ENCODE measurements around the gene DUS1L. TPM values are rescaled to one million over a fixed set of nuclear protein-coding genes. Genes with fewer than 3 reads are reported as not detected.

DUS1L gene
- total RNA-seq, 1 donor from 2014 or later, result 18.8 TPM

DNA sequence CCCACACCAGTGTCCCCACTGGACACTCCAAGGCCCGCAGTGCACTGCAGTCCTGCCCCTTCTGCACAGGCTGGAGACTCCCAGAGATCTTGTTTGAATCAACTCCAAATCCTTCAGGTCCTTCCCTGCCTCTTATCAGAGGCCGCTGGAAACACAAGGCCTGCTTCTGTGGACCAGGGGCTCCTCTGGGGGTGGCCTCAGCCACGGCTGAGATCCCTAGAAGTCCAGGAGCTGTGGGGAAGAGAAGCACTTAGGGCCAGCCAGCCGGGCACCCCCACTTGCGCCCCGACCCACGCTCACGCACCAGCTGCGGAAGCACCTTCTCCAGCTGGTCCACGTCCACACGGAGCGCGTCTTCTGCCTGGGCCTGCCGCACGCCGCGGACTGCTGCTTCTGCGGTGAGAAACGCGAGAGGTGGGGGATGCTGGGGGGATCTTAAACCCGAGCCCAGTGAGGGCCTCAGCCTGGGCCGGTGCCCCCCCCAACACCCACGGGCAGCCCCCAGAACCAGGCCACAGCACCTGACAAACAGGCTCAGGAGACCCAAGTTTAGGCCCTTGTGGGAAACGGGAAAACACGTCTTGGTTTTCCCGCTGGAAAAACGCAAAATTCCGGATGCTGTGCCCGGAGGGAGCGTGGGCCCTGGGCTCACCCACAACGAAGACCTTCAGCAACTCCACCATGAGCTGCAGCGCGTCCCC, 46.5 kb downstream of the DUS1L start:
- FAIRE-seq (no peak), DNase-seq (ENCODE audit: low spot score in 2 of 2) (no peak)

GRCh38 chr17:82018152-82018988, 47.2 kb downstream of the DUS1L start:
- FAIRE-seq (no peak), DNase-seq (ENCODE audit: low spot score in 2 of 2) (no peak)

DNA sequence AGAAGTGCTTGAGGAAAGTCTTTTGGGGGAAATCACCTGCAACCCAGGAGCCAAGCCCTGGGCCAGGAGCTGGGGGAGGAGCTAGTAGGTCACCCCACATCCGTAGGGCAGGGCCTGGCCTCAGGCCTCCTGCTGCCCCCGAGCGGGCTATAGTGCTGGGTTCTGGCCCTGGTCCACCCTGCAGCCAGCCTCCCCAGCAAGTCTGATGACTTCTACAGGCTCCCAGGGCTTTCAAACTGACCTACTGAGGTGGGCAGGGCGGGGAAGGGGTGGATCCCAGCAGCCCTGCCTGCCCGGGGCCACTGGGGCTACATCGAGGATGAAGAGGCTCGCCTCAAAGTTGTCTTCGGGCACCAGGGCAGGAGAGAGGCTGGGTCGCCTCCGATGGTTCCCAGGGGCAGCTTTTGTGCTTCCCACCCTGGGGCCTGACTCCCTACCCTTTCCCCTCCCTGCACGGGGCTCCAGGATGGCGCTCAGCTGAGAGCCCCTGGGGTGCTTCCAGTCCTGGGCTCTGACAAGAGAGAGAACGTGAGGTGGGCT, 47.9 kb downstream of the DUS1L start:
- DNase-seq (ENCODE audit: low spot score in 2 of 2) (no peak), FAIRE-seq (no peak)

- DNase-seq (ENCODE audit: low spot score in 2 of 2) (no peak), FAIRE-seq (no peak)
Observed at GRCh38 chr17:82016875-82017459, 48.6 kb downstream of the DUS1L start.

- FAIRE-seq, result no peak
- DNase-seq (ENCODE audit: low spot score in 2 of 2), result no peak
Observed at GRCh38 chr17:82016061-82016874, 49.3 kb downstream of the DUS1L start.

DNA sequence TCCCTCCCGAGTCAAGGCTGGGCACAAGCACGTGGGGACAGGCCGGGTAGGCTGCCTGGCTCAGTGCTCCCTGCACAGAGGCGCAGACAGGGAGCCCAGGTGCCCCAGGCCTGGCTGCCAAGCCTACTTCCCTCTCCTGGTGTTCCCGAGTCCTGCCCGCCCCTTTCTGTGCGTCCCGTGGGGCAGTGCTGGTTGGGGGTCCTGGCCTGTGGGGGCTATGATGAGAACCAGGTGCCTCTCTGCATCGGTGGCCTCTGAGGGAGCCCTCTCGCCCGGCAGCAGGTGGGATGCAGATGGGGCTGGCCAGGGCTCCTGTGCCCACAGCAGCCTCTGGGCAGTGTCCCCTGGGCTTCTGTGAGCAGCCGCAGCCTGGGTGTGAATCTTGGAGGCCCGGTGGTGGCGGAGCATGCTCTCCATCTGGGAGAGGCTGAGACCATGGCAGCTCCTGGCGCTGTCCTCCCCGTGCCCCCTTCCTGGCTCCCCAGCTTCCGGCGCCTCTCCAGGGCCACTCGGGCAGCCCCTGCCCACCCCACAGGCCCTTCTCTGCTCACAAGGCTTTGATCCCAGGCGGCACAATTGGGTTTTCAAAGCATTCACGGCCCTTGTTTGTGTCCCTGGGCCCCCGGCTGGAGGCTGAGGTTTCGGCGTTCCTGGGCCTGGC, 50.2 kb downstream of the DUS1L start:
- FAIRE-seq (no peak), DNase-seq (ENCODE audit: low spot score in 2 of 2) (no peak)

GRCh38 chr17:82014971-82015310, 50.7 kb downstream of the DUS1L start:
- DNase-seq (ENCODE audit: low spot score in 2 of 2), result no peak
- no peak for FAIRE-seq

DNA sequence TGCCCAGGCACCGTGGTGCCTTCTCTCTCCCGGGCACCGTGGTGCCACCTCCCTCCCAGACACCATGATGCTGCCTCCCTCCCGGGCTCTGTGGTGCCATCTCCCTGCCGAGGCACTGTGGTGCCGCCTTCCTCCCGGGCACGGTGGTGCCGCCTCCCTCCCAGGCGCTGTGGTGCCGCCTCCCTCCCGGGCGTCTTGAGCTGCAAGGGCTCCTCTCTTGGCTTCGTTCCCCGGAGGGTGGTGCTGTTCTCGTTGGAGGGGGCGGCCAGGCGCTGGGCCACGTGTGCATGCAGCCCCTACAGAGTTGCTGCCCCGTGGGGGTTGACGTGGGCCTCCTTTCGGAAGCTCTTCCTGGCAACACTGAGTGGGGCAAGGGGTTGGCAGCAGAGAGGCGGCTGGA, 51.2 kb downstream of the DUS1L start:
- FAIRE-seq (no peak), DNase-seq (ENCODE audit: low spot score in 2 of 2) (no peak)

GRCh38 chr17:82013772-82014321, 51.8 kb downstream of the DUS1L start:
- no peak for DNase-seq (ENCODE audit: low spot score in 2 of 2)
- FAIRE-seq, result no peak

GRCh38 chr17:82013341-82013740, 52.3 kb downstream of the DUS1L start:
- DNase-seq (ENCODE audit: low spot score in 2 of 2), result peak; percentile 67 to 74
- no peak for FAIRE-seq

GRCh38 chr17:82012640-82013295, 52.8 kb downstream of the DUS1L start:
- no peak for FAIRE-seq

GRCh38 chr17:82012261-82012639, 53.4 kb downstream of the DUS1L start:
- DNase-seq (ENCODE audit: low spot score in 2 of 2), result no peak
- no peak for FAIRE-seq

More at GRCh38 chr17:82012640-82013295, 52.8 kb downstream of the DUS1L start:
- DNase-seq (ENCODE audit: low spot score in 2 of 2), result no peak

- DNase-seq (ENCODE audit: low spot score in 2 of 2) (no peak), FAIRE-seq (no peak)
Observed at GRCh38 chr17:82011617-82012187, 53.9 kb downstream of the DUS1L start.

DNA sequence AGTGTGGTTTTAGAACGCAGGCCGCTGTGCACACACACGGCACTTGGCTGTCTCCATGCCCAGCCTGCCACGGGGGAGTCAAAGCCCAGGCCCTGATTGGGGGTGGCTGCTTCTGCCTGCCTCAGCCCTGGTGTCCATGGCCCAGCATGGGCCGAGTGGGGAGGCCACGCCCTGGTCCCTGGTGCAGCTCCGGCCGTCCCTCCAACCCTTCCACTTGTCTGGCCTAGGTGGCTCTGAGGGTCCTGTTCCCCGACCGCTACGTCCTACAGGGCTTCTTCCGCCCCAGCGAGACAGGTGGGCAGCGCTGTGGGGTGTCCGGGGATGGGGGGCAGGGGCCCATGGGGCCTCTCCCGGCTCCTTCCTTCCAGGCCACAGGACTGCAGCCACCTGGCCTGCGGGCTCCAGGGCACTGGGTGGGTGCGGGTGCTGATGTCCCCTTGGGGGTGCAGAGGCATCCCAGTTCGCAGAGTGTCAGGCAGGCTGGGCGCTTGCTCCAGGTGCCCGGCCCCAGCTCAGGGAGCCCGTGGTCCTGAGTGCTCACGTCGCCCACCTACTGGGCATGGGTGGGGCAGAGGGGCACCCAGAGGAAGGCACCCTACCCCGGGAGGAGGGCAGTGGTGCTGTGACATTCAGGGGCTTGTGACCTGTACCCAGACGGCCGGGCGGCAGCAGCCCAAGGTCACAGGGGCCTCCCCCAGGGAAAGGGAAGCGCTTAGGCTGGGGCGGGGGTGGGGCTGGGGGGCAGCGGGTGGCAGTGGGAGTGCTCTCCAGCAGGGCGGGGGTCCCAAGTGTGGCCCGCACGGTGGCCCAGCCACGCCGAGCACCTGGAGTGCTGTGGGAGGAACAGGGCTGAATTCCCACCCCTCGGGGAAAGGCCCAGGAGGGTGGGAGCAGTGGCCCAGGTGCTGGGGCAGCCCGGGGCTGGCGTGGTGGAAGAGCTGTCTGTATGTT, 54.8 kb downstream of the DUS1L start:
- FAIRE-seq, result no peak

GRCh38 chr17:82009413-82009812, 56.2 kb downstream of the DUS1L start:
- DNase-seq (ENCODE audit: low spot score in 2 of 2) (no peak), FAIRE-seq (no peak)

More for the DNA sequence above, 54.8 kb downstream of the DUS1L start:
- DNase-seq (ENCODE audit: low spot score in 2 of 2), result no peak

DNA sequence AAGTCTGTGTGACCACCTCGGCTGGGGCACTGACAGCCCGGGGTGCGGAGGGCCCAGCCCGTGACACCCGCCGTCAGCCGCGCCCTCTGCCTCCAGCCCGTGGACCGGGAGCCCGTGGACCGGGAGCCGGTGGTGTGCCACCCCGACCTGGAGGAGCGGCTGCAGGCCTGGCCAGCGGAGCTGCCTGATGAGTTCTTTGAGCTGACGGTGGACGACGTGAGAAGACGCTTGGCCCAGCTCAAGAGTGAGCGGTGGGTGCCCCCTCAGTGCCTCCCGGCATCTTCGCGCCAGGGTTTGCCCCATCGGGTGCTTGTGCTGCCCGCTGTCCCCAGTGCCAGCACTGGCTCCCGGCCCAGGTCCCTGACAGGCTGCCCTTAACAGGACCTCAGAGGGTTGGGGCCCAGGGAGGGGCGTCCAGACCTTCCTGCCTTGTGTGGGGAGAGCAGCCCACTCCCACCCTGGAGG, 56.6 kb downstream of the DUS1L start:
- FAIRE-seq, result no peak
- DNase-seq (ENCODE audit: low spot score in 2 of 2), result no peak

DNA sequence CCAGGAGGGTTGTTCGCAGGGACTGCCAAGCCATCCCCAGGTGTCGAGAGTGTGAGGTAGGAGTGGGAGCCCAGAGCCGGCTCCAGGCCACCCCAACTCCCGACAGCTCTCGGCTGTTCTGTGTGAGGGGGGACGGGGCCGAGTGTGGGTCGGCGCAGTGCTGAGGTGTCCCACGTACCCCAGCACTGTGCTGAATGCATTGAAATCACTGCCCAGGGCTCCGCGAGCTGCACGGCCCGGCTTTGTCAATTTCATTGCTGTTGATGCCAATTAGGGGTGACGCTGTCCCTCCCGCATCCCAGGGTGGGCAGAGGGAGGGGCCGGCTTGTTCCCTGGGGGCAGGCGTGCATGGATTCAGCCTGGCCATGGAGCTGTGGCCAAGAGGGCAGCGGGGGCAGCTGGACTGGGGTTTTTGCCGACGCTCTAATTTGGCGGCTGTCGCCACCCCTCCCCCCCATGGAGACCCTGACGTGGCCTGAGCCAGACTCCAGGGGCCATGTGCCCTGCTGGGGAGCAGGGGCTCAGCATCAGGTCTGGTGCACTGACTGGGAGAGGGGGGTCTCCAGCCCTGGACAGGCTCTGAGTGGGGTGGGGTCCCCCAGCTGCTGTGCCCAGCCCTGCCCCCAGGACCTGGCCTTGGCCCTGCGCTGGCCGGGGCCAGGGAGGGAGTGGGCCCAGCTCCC, 57.2 kb downstream of the DUS1L start:
- DNase-seq (ENCODE audit: low spot score in 2 of 2), result no peak
- FAIRE-seq, result no peak
